Stomach (tissue), 9 donors: ENCODE data around the gene SCYL2. TPM values are rescaled to one million over a fixed set of nuclear protein-coding genes. Genes with fewer than 3 reads are reported as not detected.

ENCODE experiments used
- DNase-seq, 2 donors: peaks; one replicate each; pipeline versions ENCODE4 v3.0.0 to v3.0.0-alpha.2; 2013 to 2019
- H3K27ac ChIP-seq, 5 donors: fragments of 200-600 bp in 4 of 5; sonication (generic) in 4 of 5; one replicate each; pipeline ENCODE4 v1.5.1; 2013 to 2019; ENCODE audit warnings: mild to moderate bottlenecking in 1 of 5, moderate library complexity in 1 of 5
- H3K27me3 ChIP-seq, 3 donors: fragments of 200-600 bp; sonication (generic); one replicate each; pipeline ENCODE4 v1.5.1; 2017 to 2019; ENCODE audit warnings: mixed run types in 1 of 3
- H3K36me3 ChIP-seq, 4 donors: fragments of 200-600 bp; sonication (generic); 1 replicate in 3 of 4; 2 replicates in 1 of 4; pipeline ENCODE4 v1.5.1; 2016 to 2019
- H3K4me1 ChIP-seq, 4 donors: fragments of 200-600 bp; sonication (generic); one replicate each; pipeline ENCODE4 v1.5.1; 2016 to 2019
- H3K4me3 ChIP-seq, 4 donors: fragments of 200-600 bp; sonication (generic) in 3 of 4; one replicate each; pipeline ENCODE4 v1.5.1; 2016 to 2019; ENCODE audit warnings: mild to moderate bottlenecking in 1 of 4
- H3K9me3 ChIP-seq, 4 donors: fragments of 200-600 bp; sonication (generic); one replicate each; pipeline ENCODE4 v1.5.1; 2016 to 2019
- CTCF ChIP-seq, 7 experiments: fragments of 450-650 bp in 4 of 7; fragments of 200-600 bp in 3 of 7; sonication (generic) in 3 of 7; IDR thresholded peaks; one replicate each; pipeline ENCODE4 v1.5.1; 2016 to 2019; ENCODE audit warnings: antibody characterized with exemption in 7 of 7, control low read depth in 2 of 7, mild to moderate bottlenecking in 1 of 7
- EP300 ChIP-seq: sonication (generic); formaldehyde crosslinking; IDR thresholded peaks from one replicate; pipeline ENCODE4 v1.6.1; 2017; ENCODE audit warnings: antibody characterized with exemption
- POLR2A ChIP-seq, 4 donors: fragments of 450-650 bp; IDR thresholded peaks; one replicate each; pipeline ENCODE4 v1.6.1; 2016; ENCODE audit warnings: antibody characterized with exemption in 4 of 4, control low read depth in 2 of 4, mild to moderate bottlenecking in 1 of 4, moderate library complexity in 1 of 4
- POLR2AphosphoS5 ChIP-seq, 3 donors: sonication (generic); formaldehyde crosslinking; IDR thresholded peaks; one replicate each; pipeline ENCODE4 v1.6.1; 2016; ENCODE audit warnings: antibody characterized with exemption in 3 of 3
- WGBS, 5 donors: extraction: QIAGEN DNeasy Blood & Tissue Kit in 3 of 5; methylation state at CpG; one replicate each; pipeline versions ENCODE4 v1.1.5 to v1.1.7; 2013 to 2018; 5-methylcytosine and 5-hydroxymethylcytosine counted together
- intact Hi-C: fragments of 100-400 bp; cut with DNase I; formaldehyde crosslinking; loops from one replicate; pipeline ENCODE4 v1.15.1; 2023; ENCODE audit warnings: low total_unique reads
- polyA plus RNA-seq, 3 donors: library from polyadenylated mRNA; stranded (reverse); fragments of 200-250 nt; gene quantifications; one replicate each; pipeline ENCODE4 v1.2.3, GENCODE V29; 2013
- total RNA-seq, 5 donors: library from RNA; depleted of rRNA; stranded (reverse); fragments of >200 nt; gene quantifications; one replicate each; pipeline versions ENCODE4 v1.1.0 to v1.2.3, GENCODE V29; 2014 to 2016
- donor health status: healthy with polysubstance abuse.
- donor health status: Bipolar disorder and iron deficiency.
- donor health status: healthy.

The SCYL2 gene
- total and polyA plus RNA-seq, 8 donors = 9.1 to 97.3 (median 28.7) TPM

- no peak overlapping the region for H3K4me3 ChIP-seq
- no peaks in the 10 kb centered on the region for H3K9me3 ChIP-seq
- no peaks in the 10 kb centered on the region for H3K27me3 ChIP-seq
- H3K36me3 ChIP-seq = no peaks in the 10 kb centered on the region
- H3K4me1 ChIP-seq = no peaks in the 10 kb centered on the region
- DNase-seq = peak in 1 of 2 donors; percentile 49
- no peak overlapping the region for H3K27ac ChIP-seq
- TF ChIP-seq POLR2AphosphoS5 (IDR thresholded peaks at IDR 0.05) = no peak
- no peak for TF ChIP-seq EP300
- TF ChIP-seq CTCF (IDR thresholded peaks at IDR 0.05) = no peak
- TF ChIP-seq POLR2A (IDR thresholded peaks at IDR 0.05) = no peak
- WGBS, 5 donors = 73 to 78% (median 77%) methylated on average over 7 of the region's 7 CpGs
- intact Hi-C loops = no loop called here
Observed at GRCh38 chr12:100348657-100349454, 81.9 kb downstream of the SCYL2 start.

- Histone ChIP-seq H3K36me3 (no peaks in the 10 kb centered on the region), H3K9me3 (no peaks in the 10 kb centered on the region), H3K4me1 (peaks cover 0 to 19% (median 15%) of the 10 kb centered on the region in 4 donors), H3K27ac (no peak within 1 kb of the TSS), H3K4me3 (no peak within 1 kb of the TSS), H3K27me3 (peaks cover 0 to 9% (median 5%) of the 10 kb centered on the region in 3 donors)
- intact Hi-C loops = no loop called here
- WGBS, 5 donors = 12 to 18% (median 14%) methylated on average over 13 of the region's 13 CpGs
- no peak for TF ChIP-seq POLR2A (IDR thresholded peaks at IDR 0.05)
- TF ChIP-seq EP300 = no peak
- no peak for TF ChIP-seq CTCF (IDR thresholded peaks at IDR 0.05)
- TF ChIP-seq POLR2AphosphoS5 (IDR thresholded peaks at IDR 0.05) = no peak
- DNase-seq = peak in 1 of 2 donors; percentile 66
Observed at GRCh38 chr12:100356644-100357223, 89.8 kb downstream of the SCYL2 start, which contains the start of gene SLC17A8. Gene SLC17A8 (plus strand): TSS chr12:100357074. CDS start chr12:100357392, 318 bp downstream.

GRCh38 chr12:100359248-100359647, 92.3 kb downstream of the SCYL2 start:
- 58 to 65% (median 63%) methylated on average over 3 of the region's 3 CpGs for WGBS, 5 donors
- H3K27ac ChIP-seq = no peak overlapping the region
- no peaks in the 10 kb centered on the region for H3K36me3 ChIP-seq
- peaks cover 0 to 9% (median 5%) of the 10 kb centered on the region in 3 donors for H3K27me3 ChIP-seq
- intact Hi-C loops = no loop called here
- no peaks in the 10 kb centered on the region for H3K9me3 ChIP-seq
- DNase-seq = no peak
- H3K4me3 ChIP-seq = no peak overlapping the region
- TF ChIP-seq POLR2AphosphoS5 (IDR thresholded peaks at IDR 0.05) = no peak
- TF ChIP-seq EP300 = no peak
- no peak for TF ChIP-seq CTCF (IDR thresholded peaks at IDR 0.05)
- TF ChIP-seq POLR2A (IDR thresholded peaks at IDR 0.05) = no peak
- peaks cover 0 to 19% (median 15%) of the 10 kb centered on the region in 4 donors for H3K4me1 ChIP-seq

GRCh38 chr12:100359822-100360221, 92.8 kb downstream of the SCYL2 start:
- intact Hi-C loops = no loop called here
- TF ChIP-seq POLR2AphosphoS5 (IDR thresholded peaks at IDR 0.05) (peak in 1 of 3 donors; percentile 57), POLR2A (IDR thresholded peaks at IDR 0.05) (no peak)
- peaks cover 0 to 9% (median 5%) of the 10 kb centered on the region in 3 donors for H3K27me3 ChIP-seq
- H3K36me3 ChIP-seq = no peaks in the 10 kb centered on the region
- DNase-seq = peak in 1 of 2 donors; percentile 52
- no peak overlapping the region for H3K4me3 ChIP-seq
- 30 to 43% (median 36%) methylated on average over 2 of the region's 2 CpGs for WGBS, 5 donors
- H3K27ac ChIP-seq = no peak overlapping the region
- H3K4me1 ChIP-seq = peaks cover 0 to 19% (median 15%) of the 10 kb centered on the region in 4 donors
- no peaks in the 10 kb centered on the region for H3K9me3 ChIP-seq
